CD4-positive, alpha-beta T cell treated with Interleukin-6 at 100 ng/mL for 8 hours (primary cell): ENCODE data around the gene XRRA1.

ENCODE experiments used
- DNase-seq: peaks from one replicate; pipeline ENCODE4 v3.0.0-alpha.2; 2020; ENCODE audit warnings: mixed read lengths, low spot score

The XRRA1 gene

DNA sequence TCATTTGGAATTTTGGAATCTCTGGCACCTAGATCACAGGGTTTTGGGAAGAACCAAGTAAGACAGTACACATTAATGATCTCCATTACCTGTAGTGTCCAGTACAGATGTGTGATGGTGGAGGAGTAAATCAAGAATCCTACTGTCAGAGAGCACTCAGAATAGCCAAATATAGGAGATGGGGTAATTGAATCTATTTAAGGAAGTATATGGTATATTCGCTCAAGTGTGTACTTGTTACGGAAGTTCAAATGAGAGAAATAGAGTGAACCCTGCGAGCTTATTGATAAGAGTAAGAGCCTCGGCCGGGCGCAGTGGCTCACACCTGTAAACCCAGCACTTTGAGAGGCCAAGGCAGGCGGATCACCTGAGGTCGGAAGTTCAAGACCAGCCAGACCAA lies 2.3 kb upstream of the XRRA1 start:
- no peak for DNase-seq

DNA sequence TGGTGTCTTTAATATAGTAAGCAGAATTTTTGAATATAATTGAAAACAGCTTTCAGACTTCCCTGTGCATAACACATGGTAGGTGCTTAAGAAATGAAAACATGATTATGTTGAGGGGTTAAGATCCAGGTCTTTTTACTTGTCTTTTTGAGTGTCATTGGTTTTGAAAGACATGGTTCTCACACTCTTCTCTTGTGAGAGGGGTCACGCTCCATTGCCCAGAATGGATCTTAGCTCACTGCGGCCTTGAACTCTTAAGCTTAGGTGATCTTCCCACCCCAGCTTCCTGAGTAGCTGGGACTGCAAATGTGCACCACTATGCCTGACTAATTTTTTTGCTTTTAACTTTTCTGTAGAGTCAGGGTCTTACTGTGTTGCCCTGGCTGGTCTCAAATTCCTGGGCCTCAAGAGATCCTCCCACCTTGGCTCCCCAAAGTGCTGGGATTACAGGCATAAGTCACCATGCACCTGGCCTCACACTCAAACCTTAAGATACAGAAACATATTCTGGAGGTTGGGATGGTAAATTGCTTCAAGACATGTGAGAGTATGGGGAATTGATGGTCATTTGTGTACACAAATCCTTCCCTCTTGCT lies 1.6 kb upstream of the XRRA1 start:
- no peak for DNase-seq

DNA sequence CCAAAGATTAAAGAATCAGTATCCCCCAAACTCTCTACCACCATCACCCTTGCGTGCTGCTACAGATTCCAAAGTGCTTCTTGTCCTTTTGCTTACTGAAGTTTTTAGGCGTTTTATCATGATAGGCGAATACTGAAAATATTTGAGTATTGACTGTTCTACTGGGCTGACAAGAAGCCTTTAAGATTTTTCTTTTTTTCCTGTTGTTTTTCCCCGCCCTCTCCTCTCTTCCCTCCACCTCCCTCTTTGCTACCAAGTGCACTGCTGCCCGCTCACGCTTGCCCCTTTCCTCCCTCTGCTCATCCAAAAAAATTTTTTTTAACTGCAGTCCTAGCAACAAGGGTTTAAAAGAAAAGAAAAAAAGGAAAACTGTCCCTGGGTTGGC lies 854 bp upstream of the XRRA1 start:
- DNase-seq = no peak

DNA sequence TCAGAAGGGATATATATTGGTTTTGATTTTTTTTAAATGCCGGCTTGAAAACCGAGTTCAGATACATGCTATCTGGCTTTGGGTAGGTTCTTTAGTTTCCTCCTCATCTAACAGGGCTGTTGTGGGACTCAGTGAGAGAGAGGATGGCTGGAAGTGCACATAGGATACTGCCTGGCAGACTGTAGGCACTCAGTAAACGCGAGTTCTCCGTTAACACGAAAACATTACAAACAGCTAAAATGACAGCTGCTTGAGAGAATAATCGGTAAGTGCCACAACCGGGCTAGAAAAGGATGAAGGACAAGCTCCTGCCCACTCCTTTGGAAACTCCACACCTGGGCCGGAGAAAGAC lies 369 bp downstream of the XRRA1 start:
- peak; percentile 5 for DNase-seq

DNA sequence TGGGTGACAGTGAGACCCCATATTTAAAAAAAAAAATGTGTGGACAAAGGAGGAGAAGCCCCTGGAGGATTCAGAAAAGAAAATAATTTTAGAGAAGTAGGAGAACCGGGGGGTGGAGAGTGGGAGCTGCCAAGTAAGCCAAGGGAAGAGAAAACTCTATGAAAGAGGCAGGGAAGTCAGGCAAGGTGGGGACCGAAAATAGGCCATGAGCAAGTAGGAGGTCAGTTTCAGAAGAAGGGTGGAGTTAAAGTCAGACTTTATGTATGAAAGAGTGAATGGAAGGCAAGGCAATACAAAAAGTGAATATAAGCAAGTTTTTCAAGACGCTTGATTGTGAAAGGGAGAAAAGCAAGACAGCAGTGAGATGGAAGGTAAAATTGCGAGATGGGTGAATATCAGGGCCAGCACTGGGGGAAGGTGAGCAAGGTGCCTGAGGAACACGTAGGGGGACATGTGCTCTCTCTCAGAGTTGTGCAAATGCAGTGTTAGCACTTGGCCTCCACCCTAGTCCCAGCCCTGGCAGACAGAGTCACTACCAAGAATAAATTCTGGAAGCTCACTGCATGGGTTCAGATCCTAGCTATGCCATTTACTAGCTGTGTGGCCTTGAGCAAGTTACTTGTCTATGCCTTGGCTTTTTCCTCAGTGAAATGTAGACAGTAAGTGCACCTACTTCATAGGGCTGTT lies 6.7 kb downstream of the XRRA1 start:
- no peak for DNase-seq

DNA sequence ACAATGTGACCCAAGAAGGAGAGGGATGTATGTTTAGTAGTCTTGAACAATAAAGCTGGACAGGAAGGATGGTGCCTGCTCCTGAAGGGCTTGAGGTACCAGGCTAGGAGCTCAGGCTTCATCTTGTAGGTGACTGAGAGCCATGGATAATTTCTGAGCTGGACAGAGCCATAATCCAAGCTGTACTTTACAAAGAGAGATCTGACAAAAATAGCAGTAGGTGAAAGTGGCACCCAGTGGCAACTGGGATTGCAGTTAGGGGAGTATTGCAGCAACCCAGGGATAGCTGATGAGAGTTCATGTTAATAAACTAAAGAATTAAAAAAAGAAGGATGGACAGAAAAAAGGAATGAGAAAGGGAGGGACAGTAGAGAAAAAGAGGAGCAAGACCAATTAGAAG lies 7.4 kb downstream of the XRRA1 start:
- no peak for DNase-seq

DNA sequence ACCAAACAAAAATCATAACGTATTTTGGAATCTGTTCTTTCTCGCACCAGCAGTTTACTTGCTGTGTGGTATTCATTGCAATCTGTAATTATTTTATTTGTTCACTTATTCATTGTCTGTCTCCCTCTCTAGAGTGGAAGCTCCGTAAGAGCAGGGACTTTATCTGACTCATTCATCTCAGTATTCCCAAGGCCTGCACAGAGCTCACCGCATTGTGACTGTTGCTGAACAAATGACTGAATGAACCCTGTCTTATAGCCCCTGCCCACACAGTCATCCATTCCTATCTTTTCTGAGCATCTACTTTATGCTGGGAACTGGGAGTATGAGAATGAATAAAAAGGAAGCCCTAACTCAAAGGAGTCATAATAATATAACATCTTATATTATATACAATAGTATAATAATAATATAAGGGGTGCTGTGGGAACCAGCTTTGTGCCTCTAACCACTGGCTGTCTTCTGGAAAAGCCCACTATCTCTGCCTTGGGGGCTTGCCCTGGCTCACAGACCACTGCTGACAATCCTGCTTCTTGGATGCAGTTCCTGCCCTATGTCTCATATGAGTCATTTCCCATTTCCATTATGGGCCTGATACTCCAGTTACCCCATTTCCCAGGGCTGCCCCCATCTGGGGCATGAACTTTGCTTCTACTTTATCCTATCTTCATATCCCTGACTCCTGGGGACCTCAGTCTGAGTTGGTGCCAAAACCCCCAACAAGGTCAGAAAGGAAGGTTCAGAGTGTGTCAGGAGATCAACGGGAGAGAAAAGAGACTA lies 11.0 kb downstream of the XRRA1 start:
- no peak for DNase-seq

DNA sequence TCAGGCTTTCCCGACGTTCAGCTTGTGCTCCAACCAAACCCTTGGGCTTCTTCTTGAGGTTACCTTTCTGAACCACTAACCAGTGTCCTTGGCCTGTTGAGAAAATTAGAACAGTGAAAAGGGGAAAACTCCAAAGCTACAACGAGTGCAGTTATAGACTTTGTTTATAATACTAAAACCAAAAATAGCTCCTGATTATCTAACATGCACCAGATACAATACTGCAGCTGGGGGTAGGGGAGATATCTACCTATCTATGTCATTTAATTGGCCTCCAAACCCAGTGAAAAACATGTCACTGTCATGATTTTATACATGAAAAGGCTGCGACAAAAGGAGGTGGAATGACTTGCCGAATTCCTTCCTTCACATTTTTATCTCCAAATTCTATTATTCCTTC lies 11.9 kb downstream of the XRRA1 start:
- no peak for DNase-seq

DNA sequence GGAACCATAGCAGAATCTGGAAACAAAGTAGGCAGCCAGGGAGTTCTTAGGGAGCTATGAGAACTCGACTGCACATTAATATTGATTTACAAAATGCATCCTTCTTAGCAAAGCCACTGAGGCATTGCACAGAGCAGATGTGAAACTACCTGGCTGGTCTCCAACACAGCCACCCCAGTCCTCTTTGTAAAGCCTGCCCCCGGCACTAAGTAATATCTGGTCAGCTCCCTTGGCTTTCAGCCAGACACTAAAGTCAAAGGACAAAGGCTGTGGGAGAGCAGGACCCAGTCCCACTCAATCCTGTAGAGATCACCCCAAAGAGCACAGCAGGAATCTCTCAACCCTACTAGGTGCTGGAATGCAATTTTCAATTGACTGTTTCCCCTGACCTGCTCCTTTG lies 12.8 kb downstream of the XRRA1 start:
- no peak for DNase-seq

DNA sequence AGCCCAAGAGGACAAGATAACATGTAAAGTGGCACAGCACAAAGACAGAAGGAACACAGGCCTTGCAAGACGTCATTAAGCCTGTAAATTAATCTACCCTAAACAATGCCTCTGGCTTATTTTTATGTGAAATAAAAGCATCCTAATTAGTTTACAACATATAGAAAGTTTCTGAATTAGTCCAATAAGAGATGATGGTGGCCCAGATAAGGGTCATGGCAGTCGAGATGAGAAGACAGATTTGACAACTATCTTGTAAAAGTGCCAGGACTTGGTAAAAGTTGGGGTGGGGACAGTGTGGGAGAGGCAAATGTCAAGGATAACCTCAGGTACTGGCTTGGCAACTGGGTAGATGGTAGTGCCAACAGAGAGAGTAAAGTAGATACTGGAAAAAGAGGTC lies 13.6 kb downstream of the XRRA1 start:
- DNase-seq = no peak

DNA sequence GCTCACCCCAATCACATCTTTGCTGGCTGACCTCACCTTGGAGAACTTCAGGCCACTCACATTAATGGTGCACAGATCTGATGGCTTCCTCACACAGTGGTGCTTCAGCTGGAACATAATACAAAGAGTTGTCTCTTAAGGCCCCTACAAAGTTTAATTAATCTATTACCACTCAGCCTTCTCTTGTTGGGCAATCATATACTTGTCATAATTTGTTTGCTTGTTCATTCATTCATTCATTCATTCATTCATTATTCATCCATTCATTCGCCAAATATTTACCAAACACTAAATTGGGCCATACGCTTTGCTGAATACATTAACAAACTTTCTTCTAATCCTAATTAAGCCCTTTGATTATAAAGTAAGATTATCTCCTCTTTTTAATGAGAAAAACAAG lies 15.1 kb downstream of the XRRA1 start:
- DNase-seq = no peak

DNA sequence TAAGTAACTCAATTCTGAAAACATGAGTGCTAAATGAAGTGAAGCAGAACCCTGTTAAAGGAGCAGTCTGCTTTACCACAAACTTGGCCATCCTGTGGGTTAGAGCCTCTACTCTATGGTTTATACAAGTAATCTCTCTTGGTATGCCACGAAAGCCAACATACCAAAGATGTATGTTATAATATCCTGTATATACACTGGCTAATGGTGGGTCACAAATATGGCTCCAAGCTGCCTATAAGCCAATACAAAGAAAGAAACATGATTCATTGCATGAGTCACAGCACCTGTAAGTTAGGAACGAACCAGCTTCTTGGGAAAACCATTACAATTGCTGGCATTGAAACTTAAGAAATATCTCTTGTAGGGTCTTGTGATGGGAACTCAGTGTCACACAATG lies 16.1 kb downstream of the XRRA1 start:
- no peak for DNase-seq

DNA sequence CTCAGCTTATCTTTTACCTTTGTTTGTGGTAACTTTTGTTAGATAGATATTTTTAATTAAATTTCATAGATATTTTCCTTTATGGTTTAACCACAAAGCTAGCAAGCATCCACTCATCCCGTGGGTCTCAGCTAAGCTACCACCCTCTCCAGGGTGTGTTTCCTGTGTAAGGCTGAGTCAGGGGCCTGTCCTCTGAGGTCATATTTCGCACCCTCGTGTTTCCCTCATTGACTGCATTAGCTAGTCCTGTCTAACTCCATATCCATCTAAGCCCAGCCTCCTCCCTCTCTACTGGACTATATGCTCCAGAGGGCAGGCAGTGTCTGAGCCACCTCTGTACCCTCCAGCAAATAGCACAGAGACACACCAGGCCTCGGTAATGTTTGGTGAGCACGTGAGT lies 16.7 kb downstream of the XRRA1 start:
- DNase-seq = no peak

DNA sequence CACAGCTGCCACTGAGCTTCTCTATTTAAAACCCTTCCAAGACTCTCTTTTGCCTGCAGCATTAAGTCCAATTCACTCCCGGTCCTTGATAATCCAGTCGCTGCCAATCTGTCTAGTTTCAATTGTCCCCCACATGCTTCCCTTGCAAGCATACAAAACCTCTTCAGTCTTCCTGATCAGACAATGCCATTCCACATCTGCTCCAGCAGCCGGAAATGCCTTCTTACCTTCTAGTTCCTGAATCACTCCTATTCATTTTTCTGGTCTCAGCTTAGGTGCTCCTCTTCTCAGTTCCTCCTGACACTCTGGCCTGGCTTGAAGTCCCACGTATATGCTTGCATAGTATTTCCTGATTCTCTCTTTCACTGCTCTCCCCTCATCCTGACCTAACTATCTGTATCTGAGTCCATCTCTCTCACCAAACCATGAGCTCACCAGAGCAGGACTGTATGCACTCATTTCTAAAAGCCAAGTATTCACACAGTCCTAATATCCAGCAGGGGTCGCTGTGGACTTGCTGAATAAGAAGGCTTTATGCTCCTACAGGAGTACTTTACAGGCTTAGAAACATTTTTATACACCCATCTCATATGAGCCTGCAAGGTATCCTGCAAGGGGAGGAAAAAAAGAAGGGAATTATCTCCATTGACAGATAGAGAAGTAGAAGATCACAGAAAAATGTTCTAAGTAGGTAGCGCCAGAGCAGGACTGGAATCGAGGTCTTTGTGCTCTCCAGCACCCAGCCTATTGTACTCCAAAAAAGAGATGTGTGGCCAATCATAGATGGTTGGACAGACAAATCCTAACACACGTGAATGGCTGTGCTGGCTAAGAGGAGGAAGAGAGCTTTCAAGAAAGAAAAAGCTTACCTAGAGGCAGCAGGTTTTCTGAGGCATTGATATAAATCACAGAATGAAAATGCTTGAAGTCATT lies 19.2 kb downstream of the XRRA1 start:
- DNase-seq = peak; percentile 73

DNA sequence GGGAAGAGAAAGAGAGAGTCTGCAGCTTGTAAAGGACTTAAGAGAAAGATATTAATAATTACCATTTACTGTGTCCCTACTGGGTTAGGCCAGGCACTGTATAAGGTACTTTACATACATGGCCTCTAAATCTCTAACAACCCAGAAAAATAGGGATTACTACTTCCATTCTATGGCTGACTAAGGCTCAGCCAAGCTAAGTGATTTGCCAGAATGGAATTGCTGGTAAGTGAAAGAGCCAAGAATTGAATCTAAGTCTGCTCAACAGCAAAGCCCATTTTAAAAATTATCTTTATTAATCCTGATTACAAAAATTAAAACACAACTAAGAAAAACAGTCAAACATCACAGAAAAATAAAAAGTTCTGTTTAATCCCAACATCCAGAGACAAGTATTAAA lies 21.4 kb downstream of the XRRA1 start:
- DNase-seq = no peak

DNA sequence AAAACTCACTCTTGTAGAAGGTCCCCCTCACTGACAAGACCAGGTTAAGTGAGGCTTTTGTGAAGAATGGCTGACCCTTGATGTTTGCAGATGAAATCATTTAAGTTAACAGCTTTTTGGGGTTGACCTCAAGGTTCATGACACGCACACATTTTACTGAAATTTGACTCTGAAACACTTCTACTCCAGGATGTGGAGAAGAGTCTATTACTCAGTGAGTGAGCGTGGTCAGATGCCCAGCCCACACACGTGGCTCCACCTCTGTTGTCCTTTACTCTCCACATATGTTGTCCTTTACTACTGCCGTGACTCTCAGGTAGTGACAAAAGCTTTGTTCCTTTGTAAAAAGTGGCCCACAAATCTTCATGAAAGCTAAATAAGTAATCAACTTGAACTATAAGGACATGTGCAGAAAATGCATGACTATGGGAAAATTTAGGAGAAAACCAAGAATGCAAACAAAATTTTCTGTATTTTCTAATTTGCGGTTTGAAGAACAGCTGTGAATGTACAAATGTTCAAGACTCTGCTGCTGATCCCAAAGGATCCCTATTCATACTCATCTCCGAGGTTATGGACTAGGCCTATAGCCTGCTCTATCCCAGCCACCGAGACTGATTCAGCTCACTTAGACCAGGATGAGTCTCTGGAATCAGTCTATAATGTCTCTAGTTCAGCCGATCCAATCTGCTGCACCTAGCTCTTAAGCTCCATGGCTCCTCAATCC lies 22.4 kb downstream of the XRRA1 start:
- no peak for DNase-seq

DNA sequence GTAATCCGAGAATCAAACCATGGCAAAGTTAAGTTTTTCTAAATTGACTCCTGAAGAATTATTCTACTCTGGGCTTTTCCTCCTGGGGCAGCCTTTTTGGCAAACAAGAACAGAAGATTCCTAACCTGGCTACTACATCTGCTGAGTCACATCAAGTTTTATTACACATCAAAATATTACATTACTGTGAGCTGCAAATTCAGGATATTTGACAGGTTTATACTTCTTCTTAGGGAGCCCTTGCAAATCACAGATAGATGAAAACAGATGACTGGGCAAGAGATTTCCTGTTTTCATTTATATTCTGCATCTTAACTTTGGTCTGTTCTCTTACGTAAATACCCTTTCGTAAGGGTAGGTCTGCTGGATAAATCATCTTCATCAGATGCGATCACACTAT lies 23.6 kb downstream of the XRRA1 start:
- DNase-seq = no peak

DNA sequence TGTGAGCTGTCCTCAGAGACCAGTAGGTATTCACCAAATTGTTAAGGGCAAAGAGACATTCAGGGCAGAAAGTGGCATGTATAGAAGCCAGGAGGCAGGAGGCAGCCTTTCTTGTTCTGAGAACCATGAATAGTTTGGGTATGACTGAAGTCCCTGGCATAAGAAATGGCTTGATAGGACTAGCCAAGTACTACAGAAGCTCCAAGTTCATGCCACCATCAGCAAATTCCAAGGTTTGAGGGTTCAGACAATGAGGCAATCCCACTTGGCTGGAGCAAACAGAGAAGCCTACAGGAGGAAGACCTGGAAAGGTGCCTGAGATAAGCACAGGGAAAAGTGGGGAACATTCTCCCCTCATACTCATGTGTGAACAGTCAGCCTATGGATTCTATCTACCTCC lies 25.8 kb downstream of the XRRA1 start:
- DNase-seq = no peak

DNA sequence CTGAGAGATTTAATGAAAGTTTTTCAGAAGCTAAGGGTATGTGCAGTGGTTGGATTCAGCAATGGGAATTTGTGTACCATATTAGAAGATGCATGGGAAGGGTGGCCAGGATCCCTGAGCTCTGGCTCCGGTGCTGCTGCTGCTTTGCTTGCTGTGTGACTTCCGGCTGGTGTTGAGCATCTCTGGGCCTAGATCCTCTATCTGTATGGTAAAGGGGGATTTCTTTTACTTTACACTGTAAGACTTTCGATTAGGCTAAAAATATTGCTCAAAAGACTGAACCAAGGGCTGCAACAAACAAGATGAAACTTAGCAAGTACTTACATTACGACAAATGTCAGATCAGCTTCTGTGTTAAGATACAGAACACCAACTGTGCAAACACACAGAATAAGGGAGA lies 39.1 kb downstream of the XRRA1 start:
- DNase-seq = no peak

DNA sequence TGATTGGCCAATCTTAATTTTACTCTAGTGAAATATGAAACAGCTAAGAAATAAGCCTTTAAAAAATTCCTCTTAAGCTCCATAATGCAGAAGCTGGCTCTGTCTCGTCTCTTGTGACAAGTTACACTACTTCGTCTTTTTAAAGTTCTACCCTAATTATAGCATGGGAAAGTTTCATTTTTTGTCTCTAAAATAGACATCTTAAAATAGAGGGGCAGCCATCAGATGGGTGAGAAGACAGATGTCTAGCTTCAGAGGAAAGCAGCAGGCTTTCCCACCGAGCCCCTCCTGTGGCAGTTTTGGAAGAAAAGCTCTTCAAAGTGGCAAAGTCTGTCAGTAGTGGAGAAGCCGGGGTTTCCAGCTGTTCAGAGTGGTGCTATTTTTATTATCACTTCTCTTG lies 39.5 kb downstream of the XRRA1 start:
- DNase-seq = no peak

DNA sequence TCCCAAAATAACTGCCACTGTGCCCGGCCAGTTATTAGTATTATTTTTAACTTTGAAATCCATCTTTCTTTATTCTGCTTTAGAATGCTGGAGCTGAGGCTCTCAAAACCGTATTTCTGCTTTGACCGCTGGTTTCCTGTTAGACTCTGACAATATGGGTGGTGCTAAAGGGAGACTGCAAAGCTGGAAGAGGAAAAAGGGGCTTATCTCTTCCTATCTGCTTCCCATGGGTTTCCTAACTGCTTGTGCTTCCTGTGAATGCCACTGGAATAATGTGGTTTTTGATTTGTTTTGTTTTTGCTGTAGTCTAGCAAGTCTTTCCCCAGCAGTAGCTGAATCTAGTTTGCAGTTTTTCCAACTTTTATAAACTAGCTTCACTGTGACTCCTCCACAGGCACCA lies 43.6 kb downstream of the XRRA1 start:
- no peak for DNase-seq

DNA sequence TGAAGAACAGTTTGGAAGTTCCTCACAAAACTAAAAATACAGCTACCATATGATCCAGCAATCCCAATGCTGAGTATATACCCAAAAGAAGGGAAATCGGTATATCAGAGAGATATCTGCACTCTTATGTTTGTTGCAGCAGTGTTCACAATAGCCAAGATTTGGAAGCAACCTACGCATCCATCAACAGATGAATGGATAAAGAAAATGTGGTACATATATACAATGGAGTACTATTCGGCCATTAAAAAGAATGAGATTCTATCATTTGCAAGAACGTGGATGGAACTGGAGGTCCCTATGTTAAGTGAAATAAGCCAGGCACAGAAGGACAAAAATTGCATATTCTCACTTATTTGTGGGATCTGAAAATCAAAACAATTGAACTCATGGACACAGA lies 46.5 kb downstream of the XRRA1 start:
- DNase-seq = no peak
